Mesodermal cell (in vitro differentiated cells): ENCODE measurements around the gene ZNF791.
"Not testable (repeated sequence)": the region's sequence is repeated elsewhere in the genome, so short reads cannot be mapped to it uniquely, and the experiment has no call there.

Experiments
- H3K27ac ChIP-seq: 2 replicates; pipeline ENCODE4 v1.7.0; 2013; ENCODE audit warnings: mild to moderate bottlenecking, low read depth, low read length, moderate library complexity; ENCODE audit not compliant: severe bottlenecking
- H3K36me3 ChIP-seq: 2 replicates; pipeline ENCODE4 v1.7.1; 2013; ENCODE audit warnings: mild to moderate bottlenecking, low read length, moderate library complexity; ENCODE audit not compliant: control insufficient read depth, insufficient read depth
- H3K4me1 ChIP-seq: one replicate; pipeline ENCODE4 v1.7.1; 2013; ENCODE audit warnings: mild to moderate bottlenecking, low read length; ENCODE audit not compliant: insufficient read depth, control insufficient read depth, poor library complexity, severe bottlenecking
- H3K4me3 ChIP-seq: 2 replicates; pipeline ENCODE4 v1.7.0; 2013; ENCODE audit warnings: low read length, control low read depth, mild to moderate bottlenecking; ENCODE audit not compliant: insufficient read depth, poor library complexity, severe bottlenecking; ENCODE audit errors: extremely low read depth
- H3K9me3 ChIP-seq: 2 replicates; pipeline ENCODE4 v1.7.1; 2013; ENCODE audit warnings: mild to moderate bottlenecking, low read length, moderate library complexity; ENCODE audit not compliant: control insufficient read depth
- WGBS, 2 experiments: methylation state at CpG; one replicate each; pipeline ENCODE4 v1.1.5; 2013; ENCODE audit warnings: missing lambda C conversion rate in 2 of 2; ENCODE audit not compliant: insufficient coverage in 2 of 2; 5-methylcytosine and 5-hydroxymethylcytosine counted together

Gene ZNF791

GRCh38 chr19:12629215-12629614 is 18.5 kb downstream of the ZNF791 start:
- Histone ChIP-seq H3K9me3 (peaks cover 56% of the 10 kb centered on the region), H3K4me3 (no peak overlapping the region), H3K36me3 (peaks cover 83% of the 10 kb centered on the region), H3K27ac (no peak overlapping the region), H3K4me1 (no peaks in the 10 kb centered on the region)
- 100% methylated on average over 1 to 4 of the region's 7 CpGs for WGBS, 2 experiments

- Histone ChIP-seq H3K27ac (no peak overlapping the region), H3K36me3 (peaks cover 9% of the 10 kb centered on the region), H3K4me3 (no peak overlapping the region), H3K9me3 (peaks cover 2% of the 10 kb centered on the region), H3K4me1 (no peaks in the 10 kb centered on the region)
- WGBS, 2 experiments, result 88 to 97% methylated on average over 12 of the region's 13 CpGs
These were observed 25.9 kb downstream of the ZNF791 start for GRCh38 chr19:12636631-12637030.

DNA sequence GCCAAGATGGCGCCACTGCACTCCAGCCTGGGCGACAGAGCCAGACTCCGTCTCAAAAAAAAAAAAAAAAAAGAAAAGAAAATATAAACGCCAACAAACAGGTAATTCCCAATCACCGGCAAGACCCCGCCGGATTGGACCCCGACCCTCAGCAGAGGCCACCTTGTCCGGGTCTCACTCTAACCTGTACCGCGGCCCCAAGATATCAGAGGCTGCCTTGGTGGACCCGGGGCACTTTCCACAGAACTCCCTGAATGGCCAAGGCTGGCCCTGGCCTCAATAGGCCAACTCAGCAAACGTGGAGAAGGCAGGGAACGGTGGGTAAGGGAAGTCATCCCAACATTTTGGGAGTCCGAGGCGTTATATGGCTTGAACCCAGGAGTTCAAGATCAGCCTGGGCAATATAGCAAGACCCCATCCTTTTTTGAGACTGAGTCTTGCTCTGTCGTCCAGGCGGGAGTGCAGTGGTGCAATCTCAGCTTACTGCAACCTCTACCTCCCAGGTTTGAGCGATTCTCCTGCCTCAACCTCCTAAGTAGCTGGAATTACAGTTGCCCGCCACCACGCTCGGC is 28.0 kb downstream of the ZNF791 start:
- WGBS, 2 experiments, result 96% methylated on average over 15 to 18 of the region's 22 CpGs
- Histone ChIP-seq H3K27ac (no peak overlapping the region), H3K4me3 (no peak overlapping the region), H3K36me3 (no peaks in the 10 kb centered on the region), H3K9me3 (no peaks in the 10 kb centered on the region), H3K4me1 (no peaks in the 10 kb centered on the region)

GRCh38 chr19:12639901-12640613 is 29.3 kb downstream of the ZNF791 start:
- H3K36me3 ChIP-seq, result no peaks in the 10 kb centered on the region
- H3K4me3 ChIP-seq, result no peak overlapping the region
- WGBS, 2 experiments, result 21 to 30% methylated on average over 29 to 33 of the region's 39 CpGs
- H3K4me1 ChIP-seq, result no peaks in the 10 kb centered on the region
- H3K9me3 ChIP-seq, result no peaks in the 10 kb centered on the region
- H3K27ac ChIP-seq, result no peak overlapping the region

DNA sequence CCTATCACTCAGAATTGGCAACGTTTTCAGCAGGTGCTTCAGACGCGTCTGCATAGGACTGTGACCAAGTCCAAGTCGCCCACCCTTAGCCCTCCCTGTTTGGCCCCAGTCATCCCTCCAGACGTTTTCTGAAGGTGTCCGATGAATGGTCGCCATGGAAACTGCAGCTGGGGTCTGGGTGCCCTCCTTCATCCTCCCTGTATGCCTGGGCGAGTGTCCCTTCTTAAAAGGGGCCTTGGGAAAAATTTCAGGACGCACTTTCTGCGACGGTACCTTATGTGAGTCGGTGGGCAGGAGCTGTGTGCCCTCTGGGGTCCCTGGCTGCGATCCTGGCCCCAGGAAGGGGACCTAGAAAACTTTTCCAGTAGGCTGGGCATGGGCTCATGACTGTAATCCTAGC is 30.7 kb downstream of the ZNF791 start:
- Histone ChIP-seq H3K27ac (no peak overlapping the region), H3K4me1 (no peaks in the 10 kb centered on the region), H3K9me3 (no peaks in the 10 kb centered on the region), H3K4me3 (no peak overlapping the region), H3K36me3 (no peaks in the 10 kb centered on the region)
- WGBS, 2 experiments, result 80 to 89% methylated on average over 13 of the region's 13 CpGs

DNA sequence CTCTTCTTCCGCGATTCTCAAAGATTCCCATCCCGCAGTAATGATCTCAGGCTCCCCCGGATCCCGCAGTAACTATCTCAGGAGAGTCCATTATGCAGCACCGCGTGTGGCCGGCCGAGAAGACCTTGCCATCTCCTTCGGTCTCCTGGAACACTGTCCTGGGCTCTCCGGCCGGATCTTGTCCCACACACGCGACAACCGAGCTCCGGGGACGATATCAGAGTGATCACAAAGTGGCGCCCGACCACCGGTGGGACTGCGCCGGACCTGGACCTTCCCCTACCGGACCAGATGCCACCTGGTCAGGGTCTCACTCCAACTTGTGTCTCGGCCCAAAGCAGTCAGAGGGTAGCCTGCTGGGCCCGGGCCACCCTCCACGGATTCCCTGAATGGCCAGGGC is 31.8 kb downstream of the ZNF791 start:
- Histone ChIP-seq H3K27ac (no peak overlapping the region), H3K9me3 (no peaks in the 10 kb centered on the region), H3K4me3 (no peak overlapping the region), H3K36me3 (peaks cover 3% of the 10 kb centered on the region), H3K4me1 (no peaks in the 10 kb centered on the region)
- 92 to 97% methylated on average over 15 to 17 of the region's 26 CpGs for WGBS, 2 experiments

DNA sequence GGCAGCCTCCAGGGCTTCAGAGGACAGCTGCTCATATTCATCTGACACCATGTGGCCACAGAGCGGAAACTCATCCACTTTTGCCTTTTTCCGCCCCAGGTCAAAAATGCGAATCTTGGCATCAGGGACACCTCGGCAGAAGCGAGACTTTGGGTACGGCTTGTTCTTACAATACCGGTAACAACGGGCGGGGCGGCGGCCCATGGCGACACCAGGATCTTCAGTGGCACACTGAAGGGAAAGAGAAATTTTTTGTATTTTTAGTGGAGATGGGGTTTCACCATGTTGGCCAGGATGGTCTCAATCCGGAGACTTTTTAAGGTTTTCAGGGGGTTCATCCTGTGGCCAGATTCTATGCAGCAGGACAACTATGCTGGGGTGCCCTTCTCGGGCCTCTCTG is 33.0 kb downstream of the ZNF791 start:
- not testable (repeated sequence) for H3K36me3 ChIP-seq, H3K9me3 ChIP-seq, H3K4me1 ChIP-seq, H3K27ac ChIP-seq, H3K4me3 ChIP-seq
- 93 to 96% methylated on average over 5 to 9 of the region's 14 CpGs for WGBS, 2 experiments

DNA sequence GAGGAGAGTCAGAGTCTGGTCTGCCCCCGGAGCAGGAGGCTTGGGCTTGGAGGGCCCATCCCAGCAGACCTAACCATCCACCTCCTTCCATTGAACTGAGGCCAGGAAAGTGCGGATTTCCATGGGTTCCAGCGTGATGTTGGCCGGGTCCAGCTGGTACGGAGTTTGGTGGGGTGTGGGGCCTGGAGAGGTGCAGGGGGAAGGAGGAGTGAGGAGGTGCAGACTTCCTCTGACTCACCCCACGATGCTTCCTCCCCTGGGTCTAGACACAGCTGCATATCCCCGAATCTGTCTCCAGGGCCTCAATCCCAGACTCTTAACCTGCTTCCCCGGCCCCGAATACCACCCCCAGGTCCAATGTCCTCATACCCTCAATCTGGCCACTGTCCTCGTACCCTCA is 35.8 kb downstream of the ZNF791 start:
- Histone ChIP-seq H3K9me3 (no peaks in the 10 kb centered on the region), H3K36me3 (peaks cover 3% of the 10 kb centered on the region), H3K27ac (no peak overlapping the region), H3K4me1 (no peaks in the 10 kb centered on the region), H3K4me3 (no peak overlapping the region)
- WGBS, 2 experiments, result 94% methylated on average over 5 of the region's 10 CpGs; no CpG with 5 or more reads in 1 of the 2 experiments

- no peaks in the 10 kb centered on the region for H3K9me3 ChIP-seq
- H3K4me1 ChIP-seq, result no peaks in the 10 kb centered on the region
- no peak overlapping the region for H3K27ac ChIP-seq
- H3K4me3 ChIP-seq, result no peak overlapping the region
- 89 to 100% methylated on average over 3 to 4 of the region's 8 CpGs for WGBS, 2 experiments
- peaks cover 5% of the 10 kb centered on the region for H3K36me3 ChIP-seq
These were observed 36.3 kb downstream of the ZNF791 start for GRCh38 chr19:12647047-12647446.

- no peaks in the 10 kb centered on the region for H3K4me1 ChIP-seq
- WGBS, 2 experiments, result 90% methylated on average over 15 to 25 of the region's 31 CpGs
- H3K36me3 ChIP-seq, result peaks cover 7% of the 10 kb centered on the region
- H3K9me3 ChIP-seq, result no peaks in the 10 kb centered on the region
- H3K27ac ChIP-seq, result no peak overlapping the region
- H3K4me3 ChIP-seq, result no peak overlapping the region
These were observed 36.9 kb downstream of the ZNF791 start for GRCh38 chr19:12647490-12648071.

- Histone ChIP-seq H3K4me1 (no peaks in the 10 kb centered on the region), H3K27ac (no peak overlapping the region), H3K4me3 (no peak overlapping the region), H3K9me3 (no peaks in the 10 kb centered on the region), H3K36me3 (peaks cover 7% of the 10 kb centered on the region)
- 88 to 91% methylated on average over 25 to 29 of the region's 29 CpGs for WGBS, 2 experiments
These were observed 37.4 kb downstream of the ZNF791 start for GRCh38 chr19:12648088-12648487.
